Omental fat pad (tissue), 4 donors: ENCODE data around the gene NRG2. TPM values are rescaled to one million over a fixed set of nuclear protein-coding genes. Genes with fewer than 3 reads are reported as not detected.

Source experiments
- ATAC-seq: fragments of 150-250 bp; one replicate; pipeline ENCODE4 v1.9.1; 2016; ENCODE audit warnings: mild to moderate bottlenecking, moderate library complexity; ENCODE audit not compliant: low FRiP score
- DNase-seq: peaks from one replicate; pipeline ENCODE4 v3.0.0-alpha.2; 2019; ENCODE audit warnings: low spot score
- total RNA-seq, 4 donors: library from RNA; depleted of rRNA; stranded (reverse); fragments of >200 nt; gene quantifications; one replicate each; pipeline ENCODE4 v1.1.0, GENCODE V29; 2016
- TF ChIP-seq, protein P1 (sequence below), 3 donors: fragments of 450-650 bp; IDR thresholded peaks; one replicate each; pipeline ENCODE4 v1.5.1; 2016 to 2017; ENCODE audit warnings: antibody characterized with exemption in 3 of 3, mild to moderate bottlenecking in 3 of 3, moderate library complexity in 2 of 3

Gene NRG2
- total RNA-seq, 4 donors from 2014 or later = 2.3 to 16.9 (median 5.9) TPM

DNA sequence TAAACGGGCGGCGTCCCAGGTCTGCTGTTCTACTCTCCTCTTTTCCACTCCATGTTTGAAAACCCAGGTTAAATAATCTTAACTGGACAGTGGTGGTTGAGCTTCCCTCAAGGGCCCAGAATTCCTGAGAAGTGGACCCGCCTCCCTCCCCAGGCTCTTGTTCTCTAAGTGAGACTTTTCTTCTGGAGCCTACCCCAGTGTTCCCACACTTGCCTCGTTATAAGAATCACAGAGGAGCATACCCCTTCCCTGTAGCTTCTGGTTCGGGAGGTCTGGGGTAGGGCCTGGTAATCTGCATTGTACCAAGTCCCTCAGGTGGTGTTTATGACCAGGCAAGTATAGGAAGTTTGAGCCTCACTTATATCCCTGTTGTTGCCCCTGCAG, 235.5 kb downstream of the NRG2 start:
- no peak for ATAC-seq
- no peak for DNase-seq
- TF ChIP-seq, protein P1, sequence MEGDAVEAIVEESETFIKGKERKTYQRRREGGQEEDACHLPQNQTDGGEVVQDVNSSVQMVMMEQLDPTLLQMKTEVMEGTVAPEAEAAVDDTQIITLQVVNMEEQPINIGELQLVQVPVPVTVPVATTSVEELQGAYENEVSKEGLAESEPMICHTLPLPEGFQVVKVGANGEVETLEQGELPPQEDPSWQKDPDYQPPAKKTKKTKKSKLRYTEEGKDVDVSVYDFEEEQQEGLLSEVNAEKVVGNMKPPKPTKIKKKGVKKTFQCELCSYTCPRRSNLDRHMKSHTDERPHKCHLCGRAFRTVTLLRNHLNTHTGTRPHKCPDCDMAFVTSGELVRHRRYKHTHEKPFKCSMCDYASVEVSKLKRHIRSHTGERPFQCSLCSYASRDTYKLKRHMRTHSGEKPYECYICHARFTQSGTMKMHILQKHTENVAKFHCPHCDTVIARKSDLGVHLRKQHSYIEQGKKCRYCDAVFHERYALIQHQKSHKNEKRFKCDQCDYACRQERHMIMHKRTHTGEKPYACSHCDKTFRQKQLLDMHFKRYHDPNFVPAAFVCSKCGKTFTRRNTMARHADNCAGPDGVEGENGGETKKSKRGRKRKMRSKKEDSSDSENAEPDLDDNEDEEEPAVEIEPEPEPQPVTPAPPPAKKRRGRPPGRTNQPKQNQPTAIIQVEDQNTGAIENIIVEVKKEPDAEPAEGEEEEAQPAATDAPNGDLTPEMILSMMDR (IDR thresholded peaks at IDR 0.05) = no peak

DNA sequence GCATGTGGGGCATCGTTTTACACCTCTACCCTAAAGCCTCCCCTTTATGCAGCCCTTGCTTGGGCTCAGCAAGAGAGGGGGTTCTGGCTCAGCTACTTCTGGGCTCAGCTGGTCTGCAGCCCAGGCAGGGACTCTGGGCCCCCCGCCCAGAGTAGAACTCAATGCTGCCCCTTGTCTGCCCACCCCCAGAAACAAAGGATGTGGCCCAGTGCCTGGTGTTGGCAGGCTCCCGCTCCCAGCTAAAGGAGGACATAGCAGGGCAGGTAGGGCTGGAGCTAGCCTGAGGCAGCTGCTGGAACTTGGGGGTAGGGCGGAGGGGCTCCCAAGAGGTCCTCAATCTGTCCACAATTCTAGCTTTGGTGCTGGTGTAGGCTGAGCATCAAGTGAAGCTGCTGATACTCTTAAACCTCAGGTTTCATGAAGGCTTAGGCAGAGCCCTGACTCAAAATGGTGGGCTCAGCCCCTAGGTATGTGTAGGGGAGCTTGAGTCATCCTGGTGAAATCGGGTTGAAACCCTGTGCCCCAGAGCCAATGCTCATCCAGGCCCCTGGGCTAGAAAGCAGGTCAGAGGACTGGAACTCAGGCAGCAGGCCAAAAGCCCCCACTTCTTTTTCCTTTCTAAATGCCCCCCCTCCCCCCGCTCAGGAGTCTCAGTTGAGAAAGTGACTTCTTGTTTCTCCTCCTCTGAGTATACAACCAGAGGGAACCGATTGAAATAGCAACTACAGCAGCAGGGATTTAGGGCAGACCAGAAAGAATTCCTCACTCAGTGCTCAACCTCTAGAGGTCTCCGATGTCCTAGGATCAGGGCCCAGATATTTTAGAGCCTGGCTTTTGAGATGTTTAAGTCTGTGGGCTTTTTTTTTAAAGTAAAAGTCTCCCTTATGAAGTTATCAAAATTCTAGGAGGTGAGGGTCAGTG, 236.1 kb downstream of the NRG2 start:
- no peak for ATAC-seq
- DNase-seq = no peak
- TF ChIP-seq, protein P1 (IDR thresholded peaks at IDR 0.05) = no peak

DNA sequence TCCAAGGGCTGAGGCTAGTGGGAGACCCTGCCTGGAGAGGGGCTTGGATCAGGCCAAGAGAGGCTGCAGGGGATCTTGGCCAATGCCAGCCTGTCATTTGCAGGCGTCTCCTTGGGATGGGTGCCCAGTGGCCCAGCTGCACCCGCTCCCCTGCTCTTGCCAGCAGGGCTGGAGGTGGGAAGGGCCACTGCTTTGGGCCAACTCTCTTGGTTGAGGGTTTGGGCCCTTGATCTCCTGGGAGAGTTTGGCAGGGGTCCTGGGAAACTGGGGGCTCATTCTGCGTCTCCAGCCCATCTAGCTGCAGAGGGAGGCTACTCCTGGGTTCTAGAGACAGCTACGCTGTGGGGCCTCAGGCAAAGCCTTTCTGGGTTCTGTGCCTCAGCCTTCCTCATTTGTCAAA, 237.0 kb downstream of the NRG2 start:
- no peak for DNase-seq

DNA sequence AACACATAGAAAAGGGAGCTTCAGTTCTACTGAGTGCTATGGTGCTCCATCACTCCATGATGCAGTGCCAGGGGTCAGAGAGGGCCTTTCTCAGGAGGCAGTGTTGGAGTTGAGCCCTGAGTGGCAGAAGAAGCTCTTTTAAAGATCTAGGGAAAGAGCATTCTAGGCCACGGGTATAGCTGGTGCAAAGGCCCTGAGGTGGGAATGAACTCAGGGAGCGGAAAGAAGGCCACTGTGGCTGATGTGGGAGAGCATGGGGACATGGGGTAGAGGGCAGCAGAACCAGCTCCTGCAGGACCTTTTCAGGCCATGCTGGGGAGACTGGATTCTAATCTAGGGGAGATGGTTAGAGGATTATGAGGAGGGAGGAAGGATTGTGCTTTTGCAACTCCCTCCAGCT, 237.6 kb downstream of the NRG2 start:
- ATAC-seq = no peak
- no peak for DNase-seq
- TF ChIP-seq, protein P1 (IDR thresholded peaks at IDR 0.05) = no peak

More for the DNA sequence above, 237.0 kb downstream of the NRG2 start:
- no peak for ATAC-seq
- TF ChIP-seq, protein P1 (IDR thresholded peaks at IDR 0.05) = no peak

DNA sequence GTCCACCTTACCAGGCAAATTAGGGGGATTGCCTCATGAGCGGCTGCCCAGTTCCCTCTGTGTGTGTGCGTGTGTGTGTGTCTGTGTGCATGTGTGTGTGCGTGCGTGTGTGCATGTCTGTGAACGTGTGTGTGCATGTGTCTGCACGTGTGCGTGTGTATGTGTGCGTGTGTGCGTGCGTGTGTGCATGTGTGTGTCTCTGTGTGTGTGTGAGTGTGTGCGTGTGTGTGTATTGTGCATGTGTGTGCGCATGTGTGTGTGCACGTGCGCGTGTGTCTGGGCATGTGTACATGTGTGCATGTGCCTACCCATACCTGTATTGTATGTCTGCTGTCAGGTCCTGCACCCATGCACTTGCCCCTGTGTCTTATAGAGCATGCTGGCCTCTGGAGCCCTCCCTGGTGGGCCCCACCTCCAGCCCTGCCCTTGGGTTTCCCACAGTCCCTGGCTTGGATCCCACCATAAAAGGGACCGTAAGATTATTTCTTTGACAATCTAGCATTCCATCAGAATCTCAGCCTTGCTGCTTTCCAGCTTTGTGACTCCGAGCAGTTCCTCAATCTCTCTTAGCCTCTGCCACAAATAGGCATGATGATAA, 238.2 kb downstream of the NRG2 start:
- ATAC-seq = no peak
- TF ChIP-seq, protein P1 (IDR thresholded peaks at IDR 0.05) = no peak
- no peak for DNase-seq

DNA sequence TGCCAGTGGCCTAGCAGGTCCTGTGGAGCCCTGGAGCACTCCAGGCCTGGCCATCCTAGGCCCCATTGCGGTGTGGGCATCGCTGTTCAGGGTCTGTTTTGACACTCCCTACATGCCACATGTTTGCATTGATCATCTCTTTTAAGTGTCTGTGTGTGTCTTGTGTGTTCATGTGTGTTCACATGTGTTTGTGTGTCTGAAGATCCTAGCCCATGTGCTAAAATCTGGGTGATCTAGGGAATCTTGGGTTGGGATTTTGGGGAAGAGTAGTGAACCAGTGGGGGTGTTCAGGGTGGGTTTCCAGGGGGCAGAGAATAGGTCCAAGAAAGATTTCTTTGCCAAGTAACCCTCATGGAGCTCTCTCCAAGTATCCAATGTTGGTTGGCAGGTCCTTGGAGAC, 239.1 kb downstream of the NRG2 start:
- DNase-seq (no peak), ATAC-seq (no peak)
- TF ChIP-seq, protein P1 (IDR thresholded peaks at IDR 0.05) = no peak
